OCI-LY1 (cell line): ENCODE data around the gene SMIM3.

ENCODE experiments used
- CTCF ChIP-seq: fragments of 200-600 bp; sonication (generic), shearing (Covaris generic); IDR thresholded peaks from 2 replicates; pipeline ENCODE4 v1.5.1; 2017; ENCODE audit warnings: mild to moderate bottlenecking, antibody characterized with exemption, low read length, moderate library complexity, mixed read lengths
- EZH2 ChIP-seq: fragments of 200-600 bp; sonication (generic), shearing (Covaris generic); IDR thresholded peaks from 2 replicates; pipeline ENCODE4 v1.8.0; 2017; ENCODE audit warnings: borderline replicate concordance, mixed run types, mild to moderate bottlenecking, antibody characterized with exemption, low read length, moderate library complexity, mixed read lengths

- TF ChIP-seq CTCF, result no peak
- no peak for TF ChIP-seq EZH2
Observed at GRCh38 chr5:150809363-150809762, 30.8 kb downstream of the SMIM3 start.
